Measurements from ENCODE around the gene S100A2.

GRCh38 chr1:153525088-153525728 is 40.4 kb downstream of the S100A2 start:
- TF ChIP-seq CTCF (conservative IDR thresholded peaks at IDR 0.05) (no peak), ZFX (IDR thresholded peaks at IDR 0.05) (no peak)
